PC-9 (cell line): ENCODE results near the gene CSNK2A1.

Experiments
- EZH2 ChIP-seq: fragments of 200-600 bp; sonication (generic); IDR thresholded peaks from 2 replicates; pipeline ENCODE4 v1.8.0; 2017; ENCODE audit warnings: antibody characterized with exemption, low read depth
- TF ChIP-seq, protein P1 (sequence below): fragments of 200-600 bp; sonication (generic); conservative IDR thresholded peaks from 2 replicates; pipeline ENCODE4 v1.6.1; 2017; ENCODE audit warnings: mixed run types, antibody characterized with exemption, mild to moderate bottlenecking, moderate library complexity

DNA sequence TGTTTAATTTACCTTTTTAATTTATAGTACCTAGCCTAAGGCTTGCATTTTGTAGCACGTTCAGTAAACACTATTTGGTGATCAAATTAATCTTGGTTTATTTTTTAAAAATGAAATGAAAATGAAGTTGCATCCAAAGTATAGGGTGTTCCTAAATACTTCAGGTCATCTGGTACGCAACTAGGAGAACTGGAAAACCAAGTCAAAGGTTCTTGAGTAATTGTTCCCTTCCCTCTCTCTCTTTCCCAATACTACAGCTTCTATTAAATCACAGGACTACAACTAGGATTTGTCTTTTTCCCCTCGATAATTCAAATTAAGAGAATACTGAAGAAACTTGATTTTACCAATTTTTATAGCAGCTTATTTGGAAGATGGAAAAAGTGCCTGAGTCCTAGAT lies 27.9 kb downstream of the CSNK2A1 start:
- TF ChIP-seq, protein P1, sequence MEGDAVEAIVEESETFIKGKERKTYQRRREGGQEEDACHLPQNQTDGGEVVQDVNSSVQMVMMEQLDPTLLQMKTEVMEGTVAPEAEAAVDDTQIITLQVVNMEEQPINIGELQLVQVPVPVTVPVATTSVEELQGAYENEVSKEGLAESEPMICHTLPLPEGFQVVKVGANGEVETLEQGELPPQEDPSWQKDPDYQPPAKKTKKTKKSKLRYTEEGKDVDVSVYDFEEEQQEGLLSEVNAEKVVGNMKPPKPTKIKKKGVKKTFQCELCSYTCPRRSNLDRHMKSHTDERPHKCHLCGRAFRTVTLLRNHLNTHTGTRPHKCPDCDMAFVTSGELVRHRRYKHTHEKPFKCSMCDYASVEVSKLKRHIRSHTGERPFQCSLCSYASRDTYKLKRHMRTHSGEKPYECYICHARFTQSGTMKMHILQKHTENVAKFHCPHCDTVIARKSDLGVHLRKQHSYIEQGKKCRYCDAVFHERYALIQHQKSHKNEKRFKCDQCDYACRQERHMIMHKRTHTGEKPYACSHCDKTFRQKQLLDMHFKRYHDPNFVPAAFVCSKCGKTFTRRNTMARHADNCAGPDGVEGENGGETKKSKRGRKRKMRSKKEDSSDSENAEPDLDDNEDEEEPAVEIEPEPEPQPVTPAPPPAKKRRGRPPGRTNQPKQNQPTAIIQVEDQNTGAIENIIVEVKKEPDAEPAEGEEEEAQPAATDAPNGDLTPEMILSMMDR: no peak
- TF ChIP-seq EZH2: no peak
